Coronary artery (tissue), 2 donors: Measurements from ENCODE around the gene PLA1A.
A peak's percentile ranks its signal among the peaks of the same experiment; 100 is the strongest.

Experiments
- DNase-seq: peaks from one replicate; pipeline ENCODE4 v3.0.0-alpha.2; 2017; ENCODE audit warnings: low spot score
- H3K27ac ChIP-seq, 2 donors: fragments of 200-600 bp; sonication (generic); one replicate each; pipeline ENCODE4 v1.5.1; 2016 to 2019
- H3K4me3 ChIP-seq: fragments of 200-600 bp; sonication (generic); 2 replicates; pipeline ENCODE4 v1.5.1; 2016; ENCODE audit warnings: mild to moderate bottlenecking, moderate library complexity
- CTCF ChIP-seq: fragments of 200-600 bp; sonication (generic); IDR thresholded peaks from one replicate; pipeline ENCODE4 v1.5.1; 2019; ENCODE audit warnings: antibody characterized with exemption

The PLA1A gene

GRCh38 chr3:119628816-119629445 lies 31.2 kb downstream of the PLA1A start:
- no peak for DNase-seq
- Histone ChIP-seq H3K4me3 (no peak overlapping the region), H3K27ac (peak overlapping the region in 1 of 2 donors; percentile 86)
- no peak for TF ChIP-seq CTCF

- no peak for TF ChIP-seq CTCF
- DNase-seq, result no peak
- Histone ChIP-seq H3K4me3 (no peak overlapping the region), H3K27ac (peak overlapping the region in 1 of 2 donors; percentile 86)
Observed at GRCh38 chr3:119630128-119630879, 32.6 kb downstream of the PLA1A start.

GRCh38 chr3:119630880-119631329 lies 33.2 kb downstream of the PLA1A start:
- DNase-seq, result no peak
- no peak overlapping the region for H3K4me3 ChIP-seq
- peak overlapping the region in 1 of 2 donors; percentile 86 for H3K27ac ChIP-seq
- TF ChIP-seq CTCF, result no peak

GRCh38 chr3:119631516-119631915 lies 33.8 kb downstream of the PLA1A start:
- no peak for DNase-seq
- Histone ChIP-seq H3K4me3 (no peak overlapping the region), H3K27ac (peak overlapping the region in 1 of 2 donors; percentile 86)
- TF ChIP-seq CTCF, result no peak

- no peak overlapping the region for H3K4me3 ChIP-seq
- DNase-seq, result no peak
- H3K27ac ChIP-seq, result no peak overlapping the region
- TF ChIP-seq CTCF, result no peak
Observed at GRCh38 chr3:119632216-119632615, 34.5 kb downstream of the PLA1A start.

- H3K4me3 ChIP-seq, result no peak overlapping the region
- TF ChIP-seq CTCF, result no peak
- H3K27ac ChIP-seq, result no peak overlapping the region
- no peak for DNase-seq
Observed at GRCh38 chr3:119632829-119633228, 35.1 kb downstream of the PLA1A start.

- no peak for TF ChIP-seq CTCF
- Histone ChIP-seq H3K4me3 (no peak overlapping the region), H3K27ac (peak overlapping the region in 1 of 2 donors; percentile 9)
Observed at GRCh38 chr3:119635719-119636118, 38.0 kb downstream of the PLA1A start.

More at GRCh38 chr3:119635719-119636118, 38.0 kb downstream of the PLA1A start:
- DNase-seq, result no peak
